Cortex of kidney (tissue), 1 donor: ENCODE measurements around the gene CHRM4.

Experiments used
- DNase-seq: peaks from one replicate; lab custom pipeline; 2025; lab: John Stamatoyannopoulos, UW

Gene CHRM4

DNA sequence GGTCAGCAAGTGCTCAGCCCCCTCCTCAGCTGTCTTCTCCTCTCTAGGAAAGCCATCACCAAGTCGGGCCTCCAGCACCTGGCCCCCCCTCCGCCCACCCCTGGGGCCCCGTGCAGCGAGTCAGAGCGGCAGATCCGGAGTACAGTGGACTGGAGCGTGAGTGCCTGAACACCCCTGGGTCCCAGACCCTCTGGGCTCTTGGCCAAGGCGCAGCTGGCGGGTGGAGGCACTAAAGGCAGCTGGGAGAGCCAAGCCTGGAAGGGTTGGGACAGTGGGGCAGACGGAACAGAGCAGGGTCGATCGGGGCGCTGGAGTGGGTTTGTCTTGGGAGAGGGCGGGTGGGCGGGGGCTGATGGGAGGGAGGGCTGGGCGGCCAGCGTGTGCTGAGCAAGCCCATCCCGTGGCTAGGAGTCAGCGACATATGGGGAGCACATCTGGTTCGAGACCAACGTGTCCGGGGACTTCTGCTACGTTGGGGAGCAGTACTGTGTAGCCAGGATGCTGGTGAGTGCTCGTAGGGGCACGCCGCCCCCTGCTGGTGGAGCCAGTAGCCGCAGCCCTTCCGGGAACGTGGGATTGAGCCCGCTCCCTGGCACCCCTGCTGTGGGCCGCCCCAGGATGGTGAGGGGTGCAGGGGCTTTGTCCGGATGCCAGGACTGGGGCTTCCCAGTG lies 24.2 kb downstream of the CHRM4 start:
- no peak for DNase-seq

DNA sequence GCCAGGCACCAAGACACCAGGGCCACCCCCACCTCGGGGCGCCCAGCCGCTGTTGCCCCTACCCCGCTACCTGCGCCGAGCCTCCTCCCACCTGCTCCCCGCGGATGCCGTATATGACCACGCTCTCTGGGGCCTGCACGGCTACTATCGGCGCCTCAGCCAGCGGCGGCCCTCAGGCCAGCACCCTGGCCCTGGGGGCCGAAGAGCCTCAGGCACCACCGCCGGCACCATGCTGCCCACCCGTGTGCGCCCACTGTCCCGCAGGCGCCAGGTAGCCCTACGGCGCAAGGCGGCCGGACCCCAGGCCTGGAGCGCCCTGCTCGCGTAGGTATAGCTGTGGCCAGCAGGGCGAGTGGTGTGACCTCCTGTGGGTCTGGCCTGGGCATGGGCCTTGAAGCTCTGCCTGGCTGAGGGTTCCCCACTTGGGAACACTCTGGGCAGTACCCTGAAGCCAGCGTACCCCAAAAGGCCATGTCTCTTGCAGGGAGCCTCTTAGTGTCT lies 24.9 kb downstream of the CHRM4 start:
- DNase-seq: no peak

DNA sequence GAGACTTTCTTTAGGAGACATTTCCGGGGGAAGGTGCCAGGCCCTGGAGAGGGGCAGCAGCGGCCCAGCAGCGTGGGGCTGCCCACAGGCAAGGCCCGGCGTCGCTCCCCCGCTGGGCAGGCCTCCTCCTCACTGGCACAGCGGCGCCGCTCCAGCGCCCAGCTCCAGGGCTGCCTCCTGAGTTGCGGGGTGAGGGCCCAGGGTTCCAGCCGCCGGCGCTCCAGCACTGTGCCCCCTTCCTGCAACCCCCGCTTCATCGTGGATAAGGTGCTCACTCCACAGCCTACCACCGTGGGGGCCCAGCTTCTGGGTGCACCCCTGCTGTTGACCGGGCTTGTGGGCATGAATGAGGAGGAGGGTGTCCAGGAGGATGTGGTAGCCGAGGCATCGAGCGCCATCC lies 25.3 kb downstream of the CHRM4 start:
- DNase-seq: no peak

DNA sequence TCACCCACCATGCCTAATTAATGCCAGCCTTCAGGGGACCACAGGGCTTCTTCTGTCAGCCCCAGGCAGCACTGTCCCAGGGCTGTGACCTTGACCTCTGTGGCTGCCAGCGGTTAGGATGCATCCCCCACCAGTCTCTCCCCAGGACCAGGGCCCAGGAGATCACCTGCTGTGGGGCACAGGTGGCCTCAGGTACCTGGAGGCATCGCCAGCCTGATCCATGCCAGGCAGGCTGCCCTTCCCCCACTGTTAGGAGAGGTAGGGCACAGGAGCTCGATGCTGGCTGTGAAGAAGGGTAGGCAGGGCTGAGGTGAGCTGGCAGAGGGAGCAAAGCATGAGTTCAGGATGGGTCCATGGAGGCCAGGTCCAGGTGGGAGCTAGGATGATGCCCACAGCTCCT lies 26.8 kb downstream of the CHRM4 start:
- DNase-seq: no peak

DNA sequence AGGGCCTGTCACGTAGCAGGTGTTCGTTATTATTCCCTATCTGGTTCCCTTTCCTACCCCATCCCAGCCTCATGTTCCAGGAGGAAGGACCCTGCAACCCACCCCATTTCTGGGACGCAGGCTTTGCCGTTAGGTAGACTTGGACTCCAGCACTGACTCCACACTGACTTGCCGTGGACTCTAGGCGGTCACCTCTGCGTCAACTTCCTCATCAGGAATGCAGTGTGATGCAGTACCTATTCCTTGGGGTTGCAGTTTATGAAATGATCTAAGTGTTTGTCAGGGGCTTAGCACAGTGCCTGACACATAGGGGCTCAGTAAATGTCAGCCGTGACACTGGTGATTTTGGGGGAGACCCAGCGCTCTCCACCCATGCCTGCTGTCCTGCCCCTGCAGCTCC lies 27.5 kb downstream of the CHRM4 start:
- no peak for DNase-seq

DNA sequence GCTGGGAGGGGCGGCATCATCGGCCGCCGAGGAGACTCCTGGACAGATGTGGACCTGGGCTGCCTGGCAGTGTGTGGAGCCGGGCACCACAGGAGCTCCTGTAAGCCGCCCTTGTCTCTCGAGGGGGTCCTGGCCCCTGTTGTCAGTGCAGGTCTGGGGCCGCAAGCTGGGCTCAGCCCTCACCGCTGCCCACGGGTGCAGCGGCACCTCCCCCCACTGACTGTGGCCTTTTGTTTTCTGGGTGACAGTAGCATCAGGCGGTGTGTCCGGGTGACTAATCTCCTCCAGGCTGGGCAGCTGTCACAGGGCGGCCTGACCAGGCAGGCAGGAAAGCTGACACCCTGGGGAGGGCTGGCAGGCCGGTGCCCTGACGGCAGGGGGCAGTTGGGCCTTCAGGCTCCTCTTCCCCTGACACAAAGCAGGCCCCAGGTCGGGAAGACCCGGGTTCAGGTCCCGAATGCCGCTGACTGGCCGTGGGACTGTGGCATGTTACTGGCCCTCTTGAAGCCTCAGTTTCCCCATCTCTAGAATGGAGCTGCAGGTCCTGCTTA lies 28.0 kb downstream of the CHRM4 start:
- DNase-seq: no peak

DNA sequence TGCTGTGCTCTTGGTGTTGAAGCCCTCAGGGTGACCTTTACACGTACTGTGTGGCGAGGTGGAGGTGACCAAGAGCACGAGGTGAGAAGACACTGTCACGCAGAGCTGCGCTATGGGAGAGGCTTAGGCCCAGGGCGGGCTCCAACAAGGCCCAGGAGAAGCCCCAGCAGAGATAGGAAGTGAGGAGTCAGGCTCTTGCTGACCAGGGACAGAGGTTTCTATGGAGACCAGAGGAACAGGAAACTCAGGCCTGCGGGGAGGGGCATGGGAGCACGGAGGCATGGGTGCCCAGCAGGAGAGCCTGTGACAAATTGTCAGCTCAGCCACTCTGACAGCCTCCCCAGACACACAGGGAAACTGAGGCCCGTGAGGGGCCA lies 28.6 kb downstream of the CHRM4 start:
- DNase-seq: no peak

DNA sequence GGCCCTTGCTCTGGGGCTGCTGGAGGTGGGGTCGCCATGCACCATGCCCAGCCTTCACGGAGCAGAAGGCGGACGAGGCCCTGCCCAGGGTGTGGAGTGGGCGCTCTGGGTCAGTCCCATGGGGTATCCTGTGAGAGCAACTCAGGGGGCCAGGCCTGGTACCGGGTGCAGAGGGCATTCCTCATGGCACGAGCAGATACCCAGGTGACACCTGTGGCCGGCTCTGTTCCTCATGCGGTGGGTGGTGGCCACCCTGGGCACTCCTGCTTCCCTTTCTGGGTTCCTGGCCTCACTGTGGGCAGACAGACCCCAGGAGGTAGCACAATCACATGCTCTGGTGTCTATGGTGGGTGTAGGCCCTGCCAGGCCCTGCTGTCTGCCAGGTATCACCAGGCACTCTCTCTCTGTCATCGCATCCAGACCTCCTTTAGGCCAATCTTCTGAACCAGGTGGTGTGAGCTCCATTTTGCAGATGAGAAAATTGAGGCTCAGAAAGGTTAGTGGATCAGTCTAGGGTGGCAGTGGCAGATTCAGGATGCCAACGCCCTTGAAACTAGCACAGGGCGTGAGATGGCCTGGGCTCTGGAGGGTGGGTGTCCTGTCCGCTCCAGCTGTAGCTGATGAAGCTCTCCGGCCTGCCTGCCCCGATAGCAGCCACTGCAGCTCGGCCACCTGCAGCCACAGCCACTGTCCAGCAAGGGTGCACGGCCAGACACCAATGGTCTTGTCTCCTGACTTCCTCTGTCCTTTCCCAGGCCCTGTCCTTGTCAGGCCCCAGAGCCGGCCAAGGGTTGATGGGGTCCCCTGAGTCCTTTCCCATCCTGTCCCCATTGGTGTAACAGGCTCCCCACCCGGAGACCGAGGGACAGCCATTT lies 29.2 kb downstream of the CHRM4 start:
- no peak for DNase-seq

DNA sequence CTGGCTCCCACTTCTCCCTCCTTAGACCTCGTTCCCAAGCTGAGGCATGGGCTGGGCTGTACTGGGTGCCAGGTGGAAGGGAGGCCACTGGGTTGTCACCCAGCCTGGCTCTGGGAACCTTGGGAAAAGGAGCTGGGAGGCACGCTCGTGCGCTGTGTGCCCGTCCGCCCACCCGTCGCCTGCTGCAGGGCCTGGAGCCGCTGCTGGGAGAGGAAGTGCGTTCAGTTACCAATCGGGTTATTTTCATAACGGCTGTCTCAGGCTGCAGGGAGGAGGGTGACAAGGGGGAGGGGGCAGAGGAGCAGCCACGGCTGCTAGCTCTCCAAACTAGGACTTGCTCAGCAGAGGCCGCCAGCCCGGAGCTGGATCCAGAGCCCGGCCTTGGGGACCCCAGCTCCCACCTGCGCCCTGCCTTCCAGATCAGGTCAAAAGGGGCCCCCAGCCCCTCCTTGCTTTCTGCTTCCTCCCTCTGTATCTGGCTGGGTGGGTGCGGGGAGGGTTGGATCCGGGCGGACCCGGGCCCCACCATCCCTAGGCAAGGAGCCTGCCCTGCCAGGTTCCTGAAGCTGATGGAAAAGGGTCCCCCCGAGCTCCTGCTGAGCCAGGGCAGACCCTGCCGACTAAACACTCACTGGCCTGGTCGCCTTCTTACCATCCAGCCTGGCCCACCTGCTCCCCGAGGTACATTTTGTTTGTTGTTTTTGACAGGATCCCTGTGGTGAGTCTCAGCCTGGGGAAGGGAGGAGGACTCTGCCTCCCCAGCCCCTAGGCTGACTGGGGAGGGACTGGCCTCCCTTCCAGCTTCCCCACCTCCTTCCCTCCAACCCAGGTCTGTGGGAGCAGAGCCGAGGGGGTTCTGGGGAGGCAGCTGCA lies 30.1 kb downstream of the CHRM4 start:
- no peak for DNase-seq

DNA sequence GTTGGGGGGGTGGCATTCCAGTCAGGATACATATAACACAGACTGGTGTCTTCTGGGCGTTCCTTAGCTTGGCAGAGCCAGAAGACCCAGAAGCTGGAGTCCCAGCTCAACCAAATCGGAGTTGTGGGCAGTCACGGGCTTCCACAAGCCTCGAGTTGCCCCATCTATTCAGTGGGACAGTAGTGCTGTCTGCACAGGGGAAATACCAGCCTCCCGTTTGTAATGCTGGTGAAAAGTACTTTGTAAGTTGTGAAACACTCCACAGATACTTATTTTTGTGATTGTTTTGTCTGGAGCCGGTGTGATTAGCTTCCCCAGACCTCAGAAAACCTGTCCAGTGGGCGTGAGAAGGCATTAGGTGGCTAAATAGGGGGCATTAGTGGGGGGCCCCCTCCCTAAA lies 30.7 kb downstream of the CHRM4 start:
- no peak for DNase-seq

DNA sequence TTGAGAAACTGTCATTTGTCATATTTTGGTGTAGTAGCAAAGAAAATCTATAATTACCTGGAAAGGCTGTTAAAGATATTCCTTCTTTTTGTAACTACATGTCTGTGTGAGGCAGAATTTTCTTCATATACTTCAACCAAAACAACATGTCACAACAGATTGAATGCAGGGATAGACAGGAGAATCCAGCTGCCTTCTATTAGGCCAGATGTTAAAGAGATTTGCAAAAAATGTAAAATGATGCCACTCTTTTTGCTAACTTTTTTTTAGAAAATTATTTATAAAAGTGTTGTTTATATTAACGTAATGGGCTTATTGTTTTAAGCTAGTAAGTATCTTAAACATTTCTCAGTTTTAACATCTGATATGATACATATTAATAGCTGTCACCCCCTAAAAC lies 31.6 kb downstream of the CHRM4 start:
- no peak for DNase-seq

DNA sequence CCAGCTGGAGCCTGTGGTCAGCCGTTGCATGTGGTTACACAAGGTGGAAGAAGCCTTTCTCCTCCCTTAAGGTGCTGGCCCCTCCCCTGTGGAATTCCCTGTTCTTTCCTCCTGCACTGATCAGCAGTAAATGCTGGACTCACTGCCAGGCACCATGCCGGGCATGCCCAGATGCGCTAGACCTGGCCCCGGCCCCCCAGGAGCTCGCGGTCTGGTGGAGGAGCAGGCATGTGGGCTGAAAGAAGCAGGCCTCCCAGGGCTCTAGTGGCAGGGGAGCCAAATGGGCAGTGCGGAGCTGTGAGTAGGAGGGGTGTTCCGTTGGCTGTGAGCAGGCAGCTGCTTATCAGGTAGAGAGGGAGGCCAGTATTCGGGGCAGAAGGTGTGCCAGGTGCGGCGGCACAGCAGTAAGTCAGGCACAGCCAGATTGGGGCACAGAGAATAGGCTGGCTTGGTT lies 34.1 kb downstream of the CHRM4 start:
- no peak for DNase-seq

DNA sequence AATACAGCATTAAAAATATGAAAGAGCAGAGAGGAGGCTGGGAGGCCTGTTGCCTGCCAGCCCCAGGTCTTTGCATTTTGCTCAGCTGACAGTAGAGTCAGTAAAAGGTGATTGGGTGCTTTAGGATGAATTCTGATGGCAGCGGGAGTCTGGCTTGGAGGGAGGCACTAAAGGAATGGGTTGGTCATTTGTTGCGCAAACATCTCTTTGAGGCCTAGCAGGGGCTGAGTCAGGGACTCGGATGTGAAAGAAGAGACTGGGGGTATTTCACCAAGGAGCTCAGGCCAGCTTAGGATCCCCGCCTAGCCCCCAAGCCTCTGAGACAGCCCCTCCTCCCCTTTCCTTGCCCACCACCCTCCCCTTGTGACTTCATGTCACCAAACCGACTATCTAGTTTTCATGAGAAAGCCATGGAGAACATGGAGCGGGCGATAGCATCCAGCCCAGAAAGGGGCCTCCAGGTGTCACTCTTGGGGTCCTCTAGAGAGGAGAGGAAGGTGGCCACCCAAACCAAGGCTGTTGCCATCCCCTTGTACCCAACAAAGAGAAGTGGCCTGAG lies 34.6 kb downstream of the CHRM4 start:
- DNase-seq: no peak

DNA sequence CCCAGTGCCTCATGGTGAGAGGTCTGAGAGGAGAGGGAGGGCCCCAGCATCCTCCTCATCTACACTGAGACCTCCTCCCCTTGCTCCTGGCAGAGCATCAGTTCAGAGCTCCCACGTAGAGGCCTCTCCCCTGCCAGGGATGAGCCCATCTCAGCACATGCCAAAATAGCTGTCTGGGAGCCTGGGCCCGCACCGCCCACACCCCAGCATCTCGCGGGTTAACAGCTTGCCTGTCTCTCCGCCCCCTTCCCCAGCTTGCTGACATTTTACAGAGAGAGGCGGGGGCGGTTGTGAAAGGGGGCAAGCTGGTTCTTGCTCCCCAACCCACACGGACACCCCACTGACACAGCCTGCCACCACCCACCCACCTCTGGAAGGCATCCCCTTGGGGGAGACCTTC lies 37.9 kb downstream of the CHRM4 start:
- no peak for DNase-seq

DNA sequence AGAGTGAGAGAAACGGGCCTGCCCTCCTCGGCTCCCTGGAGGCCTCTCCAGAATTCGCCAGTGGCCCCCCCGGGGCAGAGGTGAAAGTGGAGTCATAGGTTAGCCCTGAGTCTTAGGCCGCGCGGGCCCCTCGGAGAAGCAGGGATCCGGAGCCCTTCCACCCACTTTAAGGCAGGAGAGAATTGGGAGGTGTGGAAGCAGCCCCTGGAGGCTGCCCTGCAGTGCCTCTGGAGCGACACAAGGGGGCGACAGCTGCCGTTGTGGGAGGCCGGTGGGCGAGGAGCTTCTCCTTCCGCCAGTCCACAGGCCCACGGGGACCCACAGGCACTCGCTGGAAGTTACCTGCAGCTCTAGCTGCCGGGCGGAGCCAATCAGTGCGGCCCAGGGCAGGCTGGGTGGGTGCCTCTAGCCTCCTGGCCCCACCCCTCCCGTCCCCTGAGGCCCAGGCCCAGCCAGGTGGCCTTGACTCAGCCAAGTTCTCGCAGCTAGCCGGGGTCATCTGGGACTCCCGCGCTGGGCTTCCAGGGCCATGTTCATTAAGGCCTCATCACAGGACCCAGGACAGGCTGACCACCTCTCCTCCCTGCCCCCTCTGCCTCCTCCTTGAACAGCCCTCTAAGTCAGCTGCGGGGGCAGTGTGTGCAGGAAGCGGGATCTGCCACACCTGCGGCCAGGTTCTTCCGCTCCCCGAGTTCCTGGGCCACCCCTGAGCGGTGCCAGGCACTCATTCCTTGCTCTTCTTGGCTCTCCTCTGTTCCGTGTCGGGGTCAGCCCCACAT lies 39.3 kb downstream of the CHRM4 start:
- DNase-seq: no peak

DNA sequence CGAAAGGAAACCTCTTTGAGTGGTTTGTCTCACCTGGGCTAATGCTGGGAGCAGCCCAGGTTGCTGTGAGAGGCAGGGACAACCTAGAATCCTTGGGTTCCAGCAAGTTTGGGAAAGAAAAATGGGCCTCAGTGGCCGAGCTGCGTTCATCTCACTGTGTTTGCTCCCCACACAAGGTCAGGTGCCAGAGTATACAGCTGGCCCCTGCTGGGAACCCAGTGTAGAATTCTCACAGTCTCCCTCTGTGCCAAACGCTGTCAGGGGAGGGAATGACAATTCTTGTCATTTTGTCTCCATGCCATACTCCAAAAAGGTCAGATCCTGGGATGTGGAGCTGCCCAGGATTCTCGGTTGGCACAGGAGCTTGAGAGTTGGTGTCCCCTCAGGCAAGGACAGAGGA lies 40.0 kb downstream of the CHRM4 start:
- no peak for DNase-seq

DNA sequence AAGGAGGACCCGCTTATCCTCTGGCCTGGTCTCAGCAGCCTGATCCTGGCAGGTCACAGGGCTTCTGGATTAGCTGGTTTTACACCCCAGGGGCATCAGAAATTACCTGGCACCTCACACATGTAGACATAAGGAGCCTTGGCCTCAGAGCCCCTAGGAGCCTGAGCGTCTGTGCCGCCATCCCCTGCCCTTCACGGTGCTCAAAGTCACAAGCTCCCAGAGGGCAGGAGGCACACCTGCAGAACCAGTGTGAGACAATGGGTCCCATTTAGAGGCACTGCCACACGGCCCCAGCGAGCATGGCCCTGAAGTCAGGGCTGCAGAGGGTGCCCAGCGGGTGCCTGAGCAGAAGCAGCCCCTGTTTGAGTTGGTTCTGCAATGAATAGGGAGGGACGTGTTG lies 40.4 kb downstream of the CHRM4 start:
- no peak for DNase-seq

DNA sequence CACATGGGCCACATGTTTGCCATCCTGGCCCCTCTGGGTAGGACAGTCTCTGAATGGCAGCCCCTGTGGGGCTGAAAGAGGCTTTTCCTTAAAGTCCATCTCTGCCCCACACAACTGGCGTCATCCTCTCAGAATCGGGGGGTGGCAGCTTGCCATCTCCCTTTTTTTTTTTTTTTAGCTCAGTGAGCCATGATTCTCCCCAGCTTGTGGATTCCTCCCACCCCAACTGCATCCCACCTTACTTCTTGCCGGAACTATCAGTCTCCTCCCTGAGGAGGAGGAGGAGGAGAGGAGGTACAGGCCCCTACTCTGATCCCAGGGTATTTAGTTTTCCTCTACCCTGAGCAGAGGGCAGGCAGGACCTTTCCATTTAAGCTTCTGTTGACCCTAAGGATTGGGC lies 40.9 kb downstream of the CHRM4 start:
- no peak for DNase-seq

DNA sequence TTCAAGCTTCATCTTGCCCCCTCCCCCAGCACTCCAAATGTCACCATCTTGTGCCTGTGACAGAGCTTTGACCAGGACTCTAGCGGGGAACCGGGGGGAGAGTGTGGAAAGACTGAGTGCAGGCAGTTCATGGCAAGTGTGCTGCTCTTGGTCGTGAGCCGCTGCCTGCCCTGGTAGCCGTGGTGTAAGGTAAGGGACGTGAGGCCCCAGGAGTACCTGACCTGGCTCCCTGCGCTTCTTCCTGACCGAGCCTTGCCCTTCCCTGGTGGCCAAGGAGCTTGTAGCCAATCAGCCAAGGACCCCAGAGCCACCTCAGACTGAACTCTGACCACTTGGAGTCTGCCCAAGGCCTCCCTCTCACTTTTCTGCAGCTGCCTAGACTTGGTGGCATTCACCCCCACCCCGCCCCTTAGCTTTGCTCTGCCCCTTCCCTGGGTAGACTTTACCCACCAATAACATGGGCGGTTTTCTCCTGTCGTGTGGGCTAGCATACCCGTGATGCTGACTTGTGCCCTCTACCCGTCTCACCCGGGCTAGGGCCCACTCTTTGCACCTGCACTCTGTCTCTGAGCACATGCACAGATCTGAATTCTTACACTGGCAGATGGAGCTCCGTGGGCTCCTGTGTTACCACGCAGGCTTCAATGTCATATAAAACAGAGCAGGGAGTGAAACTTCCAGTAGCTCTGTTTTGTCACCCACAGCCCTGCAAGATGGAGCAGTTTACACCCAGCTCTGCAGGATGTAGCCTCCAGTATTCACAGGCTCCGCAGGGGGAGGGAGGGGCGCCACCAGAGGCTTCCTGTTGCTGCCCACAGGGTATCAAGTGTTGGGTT lies 42.8 kb downstream of the CHRM4 start:
- DNase-seq: no peak
